Liver (tissue), 9 donors: ENCODE data around the gene STRBP. TPM values are rescaled to one million over a fixed set of nuclear protein-coding genes. Genes with fewer than 3 reads are reported as not detected.

Experiments
- DNase-seq: peaks from one replicate; pipeline ENCODE4 v3.0.0-alpha.2; 2017; ENCODE audit warnings: low spot score
- H3K27ac ChIP-seq, 2 donors: one replicate each; pipeline ENCODE4 v1.7.0; 2013; ENCODE audit warnings: inconsistent platforms in 2 of 2, low read length in 2 of 2, control low read depth in 1 of 2, low read depth in 1 of 2, mild to moderate bottlenecking in 1 of 2
- H3K27me3 ChIP-seq, 4 donors: one replicate each; pipeline versions ENCODE4 v1.6.1 to v1.7.0; 2013; ENCODE audit warnings: low read length in 3 of 4, inconsistent platforms in 1 of 4, mild to moderate bottlenecking in 1 of 4, moderate library complexity in 1 of 4; ENCODE audit not compliant: control insufficient read depth in 4 of 4, insufficient read depth in 4 of 4
- H3K36me3 ChIP-seq, 4 donors: one replicate each; pipeline versions ENCODE4 v1.6.1 to v1.7.0; 2013; ENCODE audit warnings: low read length in 3 of 4, mild to moderate bottlenecking in 3 of 4, low read depth in 1 of 4, moderate library complexity in 1 of 4; ENCODE audit not compliant: control insufficient read depth in 4 of 4, insufficient read depth in 3 of 4
- H3K4me1 ChIP-seq, 4 donors: one replicate each; pipeline versions ENCODE4 v1.6.1 to v1.7.0; 2013; ENCODE audit warnings: low read length in 3 of 4, mild to moderate bottlenecking in 3 of 4, moderate library complexity in 1 of 4; ENCODE audit not compliant: control insufficient read depth in 4 of 4, insufficient read depth in 4 of 4
- H3K4me3 ChIP-seq, 3 donors: one replicate each; pipeline versions ENCODE4 v1.6.1 to v1.7.0; 2013; ENCODE audit warnings: low read length in 3 of 3, control low read depth in 1 of 3, low read depth in 1 of 3, mild to moderate bottlenecking in 1 of 3
- H3K9ac ChIP-seq, 2 donors: one replicate each; pipeline ENCODE4 v1.7.0; 2013; ENCODE audit warnings: low read length in 2 of 2, mild to moderate bottlenecking in 2 of 2, moderate library complexity in 2 of 2, control low read depth in 1 of 2, low read depth in 1 of 2
- H3K9me3 ChIP-seq, 4 donors: one replicate each; pipeline versions ENCODE4 v1.6.1 to v1.7.0; 2013; ENCODE audit warnings: low read length in 3 of 4; ENCODE audit not compliant: control insufficient read depth in 4 of 4
- EGR1 ChIP-seq, 2 donors: IDR thresholded peaks; 2 replicates each; pipeline ENCODE4 v1.6.1; 2016 to 2018; ENCODE audit warnings: antibody characterized with exemption in 2 of 2, low read depth in 2 of 2
- FOXA1 ChIP-seq: IDR thresholded peaks from 2 replicates; pipeline ENCODE4 v1.6.1; 2016; ENCODE audit warnings: antibody characterized with exemption
- FOXA2 ChIP-seq: IDR thresholded peaks from 2 replicates; pipeline ENCODE4 v1.6.1; 2016; ENCODE audit warnings: antibody characterized with exemption
- GABPA ChIP-seq, 2 donors: IDR thresholded peaks in 1 of 2; conservative IDR thresholded peaks in 1 of 2; 2 replicates each; pipeline ENCODE4 v1.6.1; 2016; ENCODE audit warnings: antibody characterized with exemption in 2 of 2, mild to moderate bottlenecking in 1 of 2, moderate library complexity in 1 of 2
- HNF4A ChIP-seq, 2 donors: conservative IDR thresholded peaks; 2 replicates each; pipeline ENCODE4 v1.6.1; 2016; ENCODE audit warnings: antibody characterized with exemption in 2 of 2, mild to moderate bottlenecking in 2 of 2
- HNF4G ChIP-seq: IDR thresholded peaks from 2 replicates; pipeline ENCODE4 v1.6.1; 2016; ENCODE audit warnings: antibody characterized with exemption
- JUND ChIP-seq, 2 donors: IDR thresholded peaks; 2 replicates each; pipeline ENCODE4 v1.6.1; 2016; ENCODE audit warnings: antibody characterized with exemption in 2 of 2
- MAX ChIP-seq: IDR thresholded peaks from 2 replicates; pipeline ENCODE4 v1.6.1; 2016; ENCODE audit warnings: antibody characterized with exemption
- RAD21 ChIP-seq, 2 donors: IDR thresholded peaks; 2 replicates each; pipeline ENCODE4 v1.6.1; 2016; ENCODE audit warnings: antibody characterized with exemption in 2 of 2, mild to moderate bottlenecking in 2 of 2
- REST ChIP-seq: IDR thresholded peaks from 2 replicates; pipeline ENCODE4 v1.6.1; 2016; ENCODE audit warnings: antibody characterized with exemption, mild to moderate bottlenecking
- RXRA ChIP-seq, 2 donors: IDR thresholded peaks; 2 replicates each; pipeline ENCODE4 v1.6.1; 2017 to 2018; ENCODE audit warnings: antibody characterized with exemption in 2 of 2, mild to moderate bottlenecking in 1 of 2
- SP1 ChIP-seq: IDR thresholded peaks from 2 replicates; pipeline ENCODE4 v1.6.1; 2018; ENCODE audit warnings: antibody characterized with exemption, mild to moderate bottlenecking
- TAF1 ChIP-seq: conservative IDR thresholded peaks from 2 replicates; pipeline ENCODE4 v1.6.1; 2016; ENCODE audit warnings: antibody characterized with exemption, mild to moderate bottlenecking
- YY1 ChIP-seq: IDR thresholded peaks from 2 replicates; pipeline ENCODE4 v1.6.1; 2016; ENCODE audit warnings: antibody characterized with exemption, mild to moderate bottlenecking
- WGBS: extraction: QIAGEN DNeasy Blood & Tissue Kit; methylation state at CpG from one replicate; pipeline ENCODE4 v1.1.7; 2013; 5-methylcytosine and 5-hydroxymethylcytosine counted together
- polyA plus RNA-seq, 2 donors: library from polyadenylated mRNA; stranded (reverse) in 1 of 2; unstranded in 1 of 2; fragments of 200-250 nt in 1 of 2; fragments of >200 nt in 1 of 2; fragmentation: Nextera tagmentation in 1 of 2; extraction: Ambion mirVana in 1 of 2; gene quantifications; one replicate each; pipeline versions ENCODE4 v1.2.1 to v1.2.3, GENCODE V29; 2013 to 2015
- total RNA-seq, 2 donors: library from RNA; depleted of rRNA; stranded (reverse); fragments of >200 nt; gene quantifications; one replicate each; pipeline ENCODE4 v1.2.3, GENCODE V29; 2014
- TF ChIP-seq, protein P1 (sequence below): IDR thresholded peaks from 2 replicates; pipeline ENCODE4 v1.6.1; 2016; ENCODE audit warnings: antibody characterized with exemption
- TF ChIP-seq, protein P2 (sequence below): IDR thresholded peaks from 2 replicates; pipeline ENCODE4 v1.6.1; 2016; ENCODE audit warnings: antibody characterized with exemption
- TF ChIP-seq, protein P3 (sequence below): fragments of 150-350 bp; IDR thresholded peaks from 2 replicates; pipeline ENCODE4 v1.5.1; 2017; ENCODE audit warnings: improper control_type of control experiment, low read depth, low read length; ENCODE audit not compliant: missing input control
- donor health status: healthy.
- donor health status: healthy.
- donor health status: healthy.
- donor health status: healthy.
- donor health status: healthy.

STRBP gene
- total and polyA plus RNA-seq, 4 donors: 4.3 to 17.2 (median 8.5) TPM

- TF ChIP-seq FOXA2 (no peak), FOXA1 (no peak), RXRA (IDR thresholded peaks at IDR 0.05) (no peak), SP1 (no peak), MAX (no peak)
- TF ChIP-seq, protein P1, sequence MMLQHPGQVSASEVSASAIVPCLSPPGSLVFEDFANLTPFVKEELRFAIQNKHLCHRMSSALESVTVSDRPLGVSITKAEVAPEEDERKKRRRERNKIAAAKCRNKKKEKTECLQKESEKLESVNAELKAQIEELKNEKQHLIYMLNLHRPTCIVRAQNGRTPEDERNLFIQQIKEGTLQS: no peak
Observed at GRCh38 chr9:123127512-123128075, 140.8 kb downstream of the STRBP start (continued).

- peaks cover 0 to 1% (median 0%) of the 10 kb centered on the region in 4 donors for H3K36me3 ChIP-seq
- H3K4me3 ChIP-seq: no peak overlapping the region
- peaks cover 0 to 9% (median 5%) of the 10 kb centered on the region in 4 donors for H3K4me1 ChIP-seq
- H3K9me3 ChIP-seq: no peaks in the 10 kb centered on the region
- no peaks in the 10 kb centered on the region for H3K27me3 ChIP-seq
- peak overlapping the region in 1 of 2 donors; percentile 48 for H3K9ac ChIP-seq
- 41% methylated on average over 3 of the region's 3 CpGs for WGBS
- TF ChIP-seq HNF4G (peak; percentile 34), FOXA1 (no peak), RAD21 (IDR thresholded peaks at IDR 0.05) (peak in 1 of 2 donors; percentile 40), EGR1 (IDR thresholded peaks at IDR 0.05; ENCODE audit: low read depth in 2 of 2) (no peak), MAX (no peak), GABPA (IDR thresholded peaks at IDR 0.05 in 1 of 2, conservative IDR thresholded peaks at IDR 0.05 in 1 of 2) (no peak), HNF4A (conservative IDR thresholded peaks at IDR 0.05) (peak; percentile 81 to 90), FOXA2 (no peak), RXRA (IDR thresholded peaks at IDR 0.05) (peak; percentile 7 to 30), JUND (IDR thresholded peaks at IDR 0.05) (peak; percentile 23 to 44), REST (no peak), YY1 (no peak), TAF1 (no peak), SP1 (peak; percentile 33)
- TF ChIP-seq, protein P1: peak; percentile 38
- TF ChIP-seq, protein P2, sequence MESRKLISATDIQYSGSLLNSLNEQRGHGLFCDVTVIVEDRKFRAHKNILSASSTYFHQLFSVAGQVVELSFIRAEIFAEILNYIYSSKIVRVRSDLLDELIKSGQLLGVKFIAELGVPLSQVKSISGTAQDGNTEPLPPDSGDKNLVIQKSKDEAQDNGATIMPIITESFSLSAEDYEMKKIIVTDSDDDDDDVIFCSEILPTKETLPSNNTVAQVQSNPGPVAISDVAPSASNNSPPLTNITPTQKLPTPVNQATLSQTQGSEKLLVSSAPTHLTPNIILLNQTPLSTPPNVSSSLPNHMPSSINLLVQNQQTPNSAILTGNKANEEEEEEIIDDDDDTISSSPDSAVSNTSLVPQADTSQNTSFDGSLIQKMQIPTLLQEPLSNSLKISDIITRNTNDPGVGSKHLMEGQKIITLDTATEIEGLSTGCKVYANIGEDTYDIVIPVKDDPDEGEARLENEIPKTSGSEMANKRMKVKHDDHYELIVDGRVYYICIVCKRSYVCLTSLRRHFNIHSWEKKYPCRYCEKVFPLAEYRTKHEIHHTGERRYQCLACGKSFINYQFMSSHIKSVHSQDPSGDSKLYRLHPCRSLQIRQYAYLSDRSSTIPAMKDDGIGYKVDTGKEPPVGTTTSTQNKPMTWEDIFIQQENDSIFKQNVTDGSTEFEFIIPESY: no peak
- TF ChIP-seq, protein P3, sequence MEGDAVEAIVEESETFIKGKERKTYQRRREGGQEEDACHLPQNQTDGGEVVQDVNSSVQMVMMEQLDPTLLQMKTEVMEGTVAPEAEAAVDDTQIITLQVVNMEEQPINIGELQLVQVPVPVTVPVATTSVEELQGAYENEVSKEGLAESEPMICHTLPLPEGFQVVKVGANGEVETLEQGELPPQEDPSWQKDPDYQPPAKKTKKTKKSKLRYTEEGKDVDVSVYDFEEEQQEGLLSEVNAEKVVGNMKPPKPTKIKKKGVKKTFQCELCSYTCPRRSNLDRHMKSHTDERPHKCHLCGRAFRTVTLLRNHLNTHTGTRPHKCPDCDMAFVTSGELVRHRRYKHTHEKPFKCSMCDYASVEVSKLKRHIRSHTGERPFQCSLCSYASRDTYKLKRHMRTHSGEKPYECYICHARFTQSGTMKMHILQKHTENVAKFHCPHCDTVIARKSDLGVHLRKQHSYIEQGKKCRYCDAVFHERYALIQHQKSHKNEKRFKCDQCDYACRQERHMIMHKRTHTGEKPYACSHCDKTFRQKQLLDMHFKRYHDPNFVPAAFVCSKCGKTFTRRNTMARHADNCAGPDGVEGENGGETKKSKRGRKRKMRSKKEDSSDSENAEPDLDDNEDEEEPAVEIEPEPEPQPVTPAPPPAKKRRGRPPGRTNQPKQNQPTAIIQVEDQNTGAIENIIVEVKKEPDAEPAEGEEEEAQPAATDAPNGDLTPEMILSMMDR: no peak
- no peak overlapping the region for H3K27ac ChIP-seq
- no peak for DNase-seq
Observed at GRCh38 chr9:123121457-123121856, 146.9 kb downstream of the STRBP start.
